ENCODE data around the gene PDGFC. TPM values are rescaled to one million over a fixed set of nuclear protein-coding genes. Genes with fewer than 3 reads are reported as not detected.

The PDGFC gene
- total RNA-seq, 1 experiment from 2014 or later = 9.8 TPM

GRCh38 chr4:157010630-157011029 is 39.0 kb upstream of the PDGFC start:
- CTCF ChIA-PET = no interaction called here
- Histone ChIP-seq H3K27ac (ENCODE audit: low read depth, low read length) (no peak overlapping the region), H3K36me3 (ENCODE audit: control insufficient read depth in 1 of 2, insufficient read depth in 2 of 2, low read length in 2 of 2) (no peaks in the 10 kb centered on the region), H2AFZ (ENCODE audit: low read depth, low read length, poor library complexity, severe bottlenecking) (no peak overlapping the region), H3K9me3 (ENCODE audit: control insufficient read depth in 1 of 2, insufficient read depth in 1 of 2, low read depth in 1 of 2, low read length in 2 of 2) (no peaks in the 10 kb centered on the region), H3K9me2 (ENCODE audit: insufficient read depth) (peaks cover 1% of the 10 kb centered on the region; the same call in 1 of the 2 replicates), H3K4me3 (replicated peaks in 1 of 2; ENCODE audit: low read depth in 1 of 2, low read length in 2 of 2) (no peak overlapping the region), H3K27me3 (ENCODE audit: insufficient read depth, low read length) (no peaks in the 10 kb centered on the region), H3K4me2 (ENCODE audit: low read length) (no peak overlapping the region), H3K9ac (ENCODE audit: low read length) (no peak overlapping the region), H3K4me1 (ENCODE audit: control insufficient read depth in 1 of 2, insufficient read depth in 2 of 2, low read length in 2 of 2) (peaks cover 0 to 19% of the 10 kb centered on the region in 2 experiments; a peak in 2 of 4 replicates), H3K79me2 (ENCODE audit: insufficient read depth, low read length) (no peaks in the 10 kb centered on the region), H4K20me1 (ENCODE audit: insufficient read depth) (no peaks in the 10 kb centered on the region)
- POLR2A ChIA-PET = no interaction called here
- TF ChIP-seq SP1 (IDR thresholded peaks at IDR 0.05; ENCODE audit: low read depth) (no peak), REST (IDR thresholded peaks at IDR 0.05; ENCODE audit: low read depth) (no peak), CBX3 (IDR thresholded peaks at IDR 0.05; ENCODE audit: low read depth) (no peak), TCF7L2 (IDR thresholded peaks at IDR 0.05; ENCODE audit: borderline replicate concordance, extremely low read depth, insufficient read depth, insufficient read length) (no peak), RAD21 (IDR thresholded peaks at IDR 0.05; ENCODE audit: low read depth) (no peak)
- BruUV-seq (replicated peaks) = no TSS peak
- ATAC-seq (no peak), DNase-seq (ENCODE audit: low read depth, low spot score) (no peak)
- RAD21 ChIA-PET (ENCODE audit: low non-redundant PET in 1 of 2, low total read pairs in 2 of 2, uncharacterized antibody in 2 of 2, unreplicated experiment in 2 of 2) = no interaction called here
- intact Hi-C loops (cut with micrococcal nuclease) = no loop called here

GRCh38 chr4:157005831-157006230 is 34.2 kb upstream of the PDGFC start:
- Histone ChIP-seq H3K9ac (ENCODE audit: low read length) (no peak overlapping the region), H4K20me1 (ENCODE audit: insufficient read depth) (no peaks in the 10 kb centered on the region), H3K4me1 (ENCODE audit: control insufficient read depth in 1 of 2, insufficient read depth in 2 of 2, low read length in 2 of 2) (peaks cover 0 to 12% of the 10 kb centered on the region in 2 experiments; a peak in 2 of 4 replicates), H3K9me3 (ENCODE audit: control insufficient read depth in 1 of 2, insufficient read depth in 1 of 2, low read depth in 1 of 2, low read length in 2 of 2) (no peaks in the 10 kb centered on the region), H3K36me3 (ENCODE audit: control insufficient read depth in 1 of 2, insufficient read depth in 2 of 2, low read length in 2 of 2) (no peaks in the 10 kb centered on the region), H3K4me2 (ENCODE audit: low read length) (no peak overlapping the region), H3K27ac (ENCODE audit: low read depth, low read length) (no peak overlapping the region), H3K9me2 (ENCODE audit: insufficient read depth) (peaks cover 5% of the 10 kb centered on the region; the same call in 1 of the 2 replicates), H3K79me2 (ENCODE audit: insufficient read depth, low read length) (no peaks in the 10 kb centered on the region), H3K4me3 (replicated peaks in 1 of 2; ENCODE audit: low read depth in 1 of 2, low read length in 2 of 2) (no peak overlapping the region), H2AFZ (ENCODE audit: low read depth, low read length, poor library complexity, severe bottlenecking) (peak overlapping the region; percentile 91), H3K27me3 (ENCODE audit: insufficient read depth, low read length) (no peaks in the 10 kb centered on the region)
- ATAC-seq = no peak
- no peak for DNase-seq (ENCODE audit: low read depth, low spot score)
- intact Hi-C loops (cut with micrococcal nuclease) = no loop called here
- BruUV-seq (replicated peaks) = no TSS peak
- CTCF ChIA-PET = no interaction called here
- RAD21 ChIA-PET (ENCODE audit: low non-redundant PET in 1 of 2, low total read pairs in 2 of 2, uncharacterized antibody in 2 of 2, unreplicated experiment in 2 of 2) = no interaction called here
- POLR2A ChIA-PET = no interaction called here
- no peak for TF ChIP-seq POLR2AphosphoS5 (IDR thresholded peaks at IDR 0.05; ENCODE audit: low read depth, low read length)
- no peak for TF ChIP-seq JUND (IDR thresholded peaks at IDR 0.05)
- TF ChIP-seq REST (IDR thresholded peaks at IDR 0.05; ENCODE audit: low read depth) = no peak
- no peak for TF ChIP-seq CEBPB (IDR thresholded peaks at IDR 0.05; ENCODE audit: low read depth)
- TF ChIP-seq EZH2 (IDR thresholded peaks at IDR 0.05) = no peak
- TF ChIP-seq, protein P1, sequence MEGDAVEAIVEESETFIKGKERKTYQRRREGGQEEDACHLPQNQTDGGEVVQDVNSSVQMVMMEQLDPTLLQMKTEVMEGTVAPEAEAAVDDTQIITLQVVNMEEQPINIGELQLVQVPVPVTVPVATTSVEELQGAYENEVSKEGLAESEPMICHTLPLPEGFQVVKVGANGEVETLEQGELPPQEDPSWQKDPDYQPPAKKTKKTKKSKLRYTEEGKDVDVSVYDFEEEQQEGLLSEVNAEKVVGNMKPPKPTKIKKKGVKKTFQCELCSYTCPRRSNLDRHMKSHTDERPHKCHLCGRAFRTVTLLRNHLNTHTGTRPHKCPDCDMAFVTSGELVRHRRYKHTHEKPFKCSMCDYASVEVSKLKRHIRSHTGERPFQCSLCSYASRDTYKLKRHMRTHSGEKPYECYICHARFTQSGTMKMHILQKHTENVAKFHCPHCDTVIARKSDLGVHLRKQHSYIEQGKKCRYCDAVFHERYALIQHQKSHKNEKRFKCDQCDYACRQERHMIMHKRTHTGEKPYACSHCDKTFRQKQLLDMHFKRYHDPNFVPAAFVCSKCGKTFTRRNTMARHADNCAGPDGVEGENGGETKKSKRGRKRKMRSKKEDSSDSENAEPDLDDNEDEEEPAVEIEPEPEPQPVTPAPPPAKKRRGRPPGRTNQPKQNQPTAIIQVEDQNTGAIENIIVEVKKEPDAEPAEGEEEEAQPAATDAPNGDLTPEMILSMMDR (IDR thresholded peaks at IDR 0.05 in 2 of 3, conservative IDR thresholded peaks at IDR 0.05 in 1 of 3; ENCODE audit: borderline replicate concordance in 1 of 3, insufficient read depth in 1 of 3, low read depth in 2 of 3, low read length in 2 of 3) = no peak
- no peak for TF ChIP-seq ELF1 (IDR thresholded peaks at IDR 0.05; ENCODE audit: borderline replicate concordance, low read depth)
- TF ChIP-seq CBX3 (IDR thresholded peaks at IDR 0.05; ENCODE audit: low read depth) = no peak
- no peak for TF ChIP-seq TCF7L2 (IDR thresholded peaks at IDR 0.05; ENCODE audit: borderline replicate concordance, extremely low read depth, insufficient read depth, insufficient read length)
